Fibroblast of pulmonary artery (primary cell): ENCODE measurements around the gene BAZ2B.

Experiments
- DNase-seq: peaks from one replicate; pipeline ENCODE4 v3.0.0-alpha.2; 2010; ENCODE audit warnings: low read depth
- H3K4me3 ChIP-seq: replicated peaks from 2 replicates; pipeline ENCODE4 v1.5.1; 2011; ENCODE audit warnings: low read depth, mild to moderate bottlenecking, control low read depth, low read length, moderate library complexity
- TF ChIP-seq, protein P1 (sequence below): IDR thresholded peaks from 2 replicates; pipeline ENCODE4 v1.5.1; 2011; ENCODE audit warnings: mild to moderate bottlenecking, control low read depth, low read length, inconsistent platforms; ENCODE audit errors: missing control alignments

Gene BAZ2B

DNA sequence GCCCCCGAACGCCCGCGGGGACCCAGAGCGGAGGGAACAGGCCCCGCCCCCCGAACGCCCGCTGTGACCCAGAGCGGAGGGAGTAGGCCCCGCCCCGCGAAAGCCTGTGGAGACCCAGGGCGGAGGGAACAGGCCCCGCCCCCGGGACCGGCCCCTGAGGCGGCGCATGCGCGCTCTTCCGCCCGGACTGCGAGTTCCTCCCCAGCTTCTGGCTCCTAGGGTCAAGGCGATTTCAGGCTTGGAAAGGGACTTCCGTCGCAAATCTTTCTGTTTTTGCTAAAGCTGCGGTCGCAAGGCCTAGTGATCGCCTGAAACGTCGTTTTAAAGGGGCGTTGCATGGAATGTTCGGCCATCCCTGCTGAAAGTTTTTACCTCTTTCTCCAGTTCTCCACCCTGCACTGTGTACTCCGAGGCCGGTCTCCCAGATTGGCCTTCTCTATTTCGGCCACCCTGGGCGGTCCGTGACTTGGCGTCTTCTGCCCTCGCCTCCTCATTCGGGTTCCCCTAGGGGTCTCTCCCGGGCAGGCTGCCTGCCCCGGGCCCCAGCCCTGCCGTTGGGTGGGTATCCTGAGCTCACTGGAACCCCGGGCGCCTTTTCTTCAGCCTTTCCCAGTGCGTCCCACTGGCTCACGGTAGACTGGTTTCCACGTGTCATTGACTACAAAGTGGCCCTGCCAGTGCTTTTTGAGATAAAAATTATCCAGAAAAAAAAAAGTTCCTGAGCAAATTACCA lies 329.5 kb downstream of the BAZ2B start:
- TF ChIP-seq, protein P1, sequence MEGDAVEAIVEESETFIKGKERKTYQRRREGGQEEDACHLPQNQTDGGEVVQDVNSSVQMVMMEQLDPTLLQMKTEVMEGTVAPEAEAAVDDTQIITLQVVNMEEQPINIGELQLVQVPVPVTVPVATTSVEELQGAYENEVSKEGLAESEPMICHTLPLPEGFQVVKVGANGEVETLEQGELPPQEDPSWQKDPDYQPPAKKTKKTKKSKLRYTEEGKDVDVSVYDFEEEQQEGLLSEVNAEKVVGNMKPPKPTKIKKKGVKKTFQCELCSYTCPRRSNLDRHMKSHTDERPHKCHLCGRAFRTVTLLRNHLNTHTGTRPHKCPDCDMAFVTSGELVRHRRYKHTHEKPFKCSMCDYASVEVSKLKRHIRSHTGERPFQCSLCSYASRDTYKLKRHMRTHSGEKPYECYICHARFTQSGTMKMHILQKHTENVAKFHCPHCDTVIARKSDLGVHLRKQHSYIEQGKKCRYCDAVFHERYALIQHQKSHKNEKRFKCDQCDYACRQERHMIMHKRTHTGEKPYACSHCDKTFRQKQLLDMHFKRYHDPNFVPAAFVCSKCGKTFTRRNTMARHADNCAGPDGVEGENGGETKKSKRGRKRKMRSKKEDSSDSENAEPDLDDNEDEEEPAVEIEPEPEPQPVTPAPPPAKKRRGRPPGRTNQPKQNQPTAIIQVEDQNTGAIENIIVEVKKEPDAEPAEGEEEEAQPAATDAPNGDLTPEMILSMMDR: no peak
- DNase-seq: peak; percentile 93
- H3K4me3 ChIP-seq: peak overlapping the region; percentile 81

DNA sequence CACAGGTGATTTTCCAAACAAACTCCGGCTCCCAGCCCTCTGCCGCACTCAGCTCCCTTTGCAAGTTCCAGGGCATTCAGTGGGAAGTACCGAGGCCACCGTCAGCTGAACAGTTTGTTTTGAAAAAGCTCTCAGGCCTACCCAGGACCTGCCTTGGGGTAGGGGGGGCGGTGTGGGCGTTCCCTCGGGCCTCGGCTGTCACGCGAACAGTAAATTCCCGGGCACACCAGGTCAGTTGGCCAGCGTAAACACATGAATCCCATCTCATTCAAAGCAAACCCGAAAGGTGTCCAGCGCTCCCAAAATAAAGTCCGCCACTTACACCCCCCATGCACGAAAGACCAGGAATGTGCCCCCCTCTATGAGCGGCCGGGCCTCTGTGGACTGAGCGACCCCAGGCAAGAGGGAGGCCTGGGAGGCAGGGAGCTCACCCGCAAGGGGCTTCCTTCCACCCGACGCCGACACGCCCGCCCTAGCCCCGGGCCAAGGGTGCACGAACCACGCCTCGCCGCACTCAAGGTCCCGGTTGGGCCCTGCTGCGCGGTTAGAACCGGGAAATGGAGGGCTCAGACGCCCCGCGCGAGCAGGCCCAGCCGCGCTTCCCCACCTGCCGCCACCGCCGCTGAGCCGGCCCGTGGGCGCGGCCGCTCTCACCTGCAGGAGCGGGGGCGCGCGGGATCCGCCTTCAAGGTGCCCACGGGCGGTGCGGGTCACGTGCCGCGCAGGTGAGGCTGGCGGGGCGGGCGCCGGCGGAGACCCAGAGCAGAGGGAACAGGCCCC lies 330.2 kb downstream of the BAZ2B start, which contains the start of gene WDSUB1:
Gene WDSUB1 (minus strand): TSS at position 775 of the 780 bp plus-strand sequence. CDS start 3,634 bp downstream, outside the sequence.
- peak within 1 kb of the TSS; percentile 81 for H3K4me3 ChIP-seq
- TF ChIP-seq, protein P1: no peak
- peak; percentile 51 for DNase-seq

DNA sequence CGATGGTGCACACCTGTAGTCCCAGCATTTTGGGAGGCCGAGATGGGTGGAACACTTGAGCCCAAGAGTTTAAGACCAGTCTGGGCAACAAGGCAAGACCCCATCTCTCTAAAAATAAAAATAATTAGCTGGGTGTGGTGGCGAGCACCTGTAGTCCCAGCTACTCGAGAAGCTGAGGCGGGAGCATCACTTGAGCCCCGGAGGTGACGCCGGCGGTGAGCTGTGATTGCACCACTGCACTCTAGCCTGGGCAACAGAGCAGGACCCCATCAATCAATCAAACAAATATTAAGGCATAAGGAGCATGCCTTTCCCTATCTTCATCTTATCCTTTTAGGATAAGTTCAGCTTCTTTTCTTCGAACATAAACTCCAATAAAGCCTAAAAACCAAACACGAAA lies 330.9 kb downstream of the BAZ2B start:
- peak overlapping the region; percentile 81 for H3K4me3 ChIP-seq
- no peak for DNase-seq
- TF ChIP-seq, protein P1: no peak

DNA sequence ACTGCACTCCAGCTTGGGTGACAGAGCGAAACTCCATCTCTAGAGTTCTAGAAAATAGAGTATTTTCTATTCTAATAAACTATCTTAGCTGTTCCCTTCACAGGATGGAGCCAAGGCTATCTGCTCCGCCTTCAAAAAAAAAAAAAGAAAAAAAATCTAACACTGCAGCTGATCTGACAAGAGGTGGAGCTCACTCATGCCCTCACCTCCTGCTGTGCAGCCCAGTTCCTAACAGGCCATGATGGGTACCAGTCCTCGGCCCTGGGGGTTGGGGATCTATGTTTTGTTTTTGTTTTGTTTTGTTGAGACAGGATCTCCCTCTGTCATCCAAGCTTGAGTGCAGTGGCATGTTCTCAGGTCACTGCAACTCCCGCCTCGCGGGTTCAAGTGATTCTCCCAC lies 332.8 kb downstream of the BAZ2B start:
- TF ChIP-seq, protein P1: no peak
- no peak overlapping the region for H3K4me3 ChIP-seq
- DNase-seq: no peak

DNA sequence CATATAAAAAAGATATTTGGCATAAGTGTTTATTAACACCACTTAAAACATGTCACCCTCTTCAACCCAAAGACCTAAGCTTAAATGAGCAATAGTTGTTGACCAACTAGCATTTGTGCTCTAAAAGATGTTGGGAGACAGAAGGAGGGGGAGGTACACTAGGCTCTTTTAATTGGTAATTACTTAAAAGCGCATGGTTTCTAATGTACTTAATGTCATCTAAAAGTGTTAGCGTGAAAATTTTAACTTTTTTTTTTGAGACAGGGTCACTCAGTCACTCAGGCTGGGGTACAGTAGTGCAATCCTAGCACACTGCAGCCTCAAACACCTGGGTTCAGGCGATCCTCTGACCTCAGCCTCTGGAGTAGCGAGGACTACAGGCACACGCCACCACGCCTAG lies 335.3 kb downstream of the BAZ2B start:
- TF ChIP-seq, protein P1: no peak
- DNase-seq: no peak
- H3K4me3 ChIP-seq: no peak overlapping the region

DNA sequence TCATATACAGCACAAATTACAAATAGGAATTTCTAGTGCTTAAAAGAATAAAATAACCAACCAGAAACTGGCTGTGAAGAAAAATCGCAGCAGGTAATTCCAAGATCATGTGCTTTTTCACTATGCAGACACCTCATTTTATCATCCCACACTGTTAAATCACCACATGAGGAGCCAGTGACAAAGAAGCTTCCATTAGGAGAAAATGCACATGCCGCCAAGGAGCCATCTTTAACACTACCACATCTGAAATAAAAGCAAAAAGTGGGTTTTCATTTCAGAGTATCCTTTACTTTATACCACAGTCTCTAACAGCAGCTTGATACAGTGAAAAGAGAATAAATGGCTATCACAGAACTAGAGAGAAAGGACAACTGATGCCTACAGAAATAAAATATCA lies 336.6 kb downstream of the BAZ2B start:
- TF ChIP-seq, protein P1: no peak
- DNase-seq: no peak
- no peak overlapping the region for H3K4me3 ChIP-seq
